Ovary (tissue), 9 donors: Measurements from ENCODE around the gene NCOR1. TPM values are rescaled to one million over a fixed set of nuclear protein-coding genes. Genes with fewer than 3 reads are reported as not detected.

Experiments
- DNase-seq, 5 donors: peaks; one replicate each; pipeline ENCODE4 v3.0.0-alpha.2; 2019 to 2020
- H3K27ac ChIP-seq, 2 donors: fragments of 200-600 bp; one replicate each; pipeline versions ENCODE4 v1.5.1 to v1.8.0; 2019 to 2022
- H3K27me3 ChIP-seq: fragments of 200-600 bp; one replicate; pipeline ENCODE4 v1.8.0; 2022
- H3K36me3 ChIP-seq: fragments of 200-600 bp; sonication (generic); one replicate; pipeline ENCODE4 v1.5.1; 2019
- H3K4me1 ChIP-seq: one replicate; pipeline ENCODE4 v1.8.1; 2013; ENCODE audit warnings: mild to moderate bottlenecking, moderate library complexity; ENCODE audit not compliant: insufficient read depth
- H3K4me3 ChIP-seq: fragments of 200-600 bp; sonication (generic); one replicate; pipeline ENCODE4 v1.5.1; 2017
- H3K9me3 ChIP-seq, 2 donors: fragments of 200-600 bp in 1 of 2; sonication (generic) in 1 of 2; one replicate each; pipeline versions ENCODE4 v1.5.1 to v1.8.1; 2013 to 2019; ENCODE audit warnings: mild to moderate bottlenecking in 1 of 2, moderate library complexity in 1 of 2
- CTCF ChIP-seq, 3 donors: fragments of 450-650 bp in 2 of 3; fragments of 200-600 bp in 1 of 3; IDR thresholded peaks; one replicate each; pipeline versions ENCODE4 v1.5.1 to v1.8.0; 2016 to 2022; ENCODE audit warnings: antibody characterized with exemption in 3 of 3, mild to moderate bottlenecking in 1 of 3
- EP300 ChIP-seq: sonication (generic); formaldehyde crosslinking; IDR thresholded peaks from one replicate; pipeline ENCODE4 v1.6.1; 2017; ENCODE audit warnings: antibody characterized with exemption
- POLR2A ChIP-seq: fragments of 450-650 bp; IDR thresholded peaks from one replicate; pipeline ENCODE4 v1.6.1; 2017; ENCODE audit warnings: antibody characterized with exemption, mild to moderate bottlenecking, moderate library complexity
- whole genome bisulfite sequencing, 3 donors: extraction: QIAGEN DNeasy Blood & Tissue Kit in 1 of 3; methylation state at CpG; one replicate each; pipeline versions ENCODE4 v1.1.5 to v1.1.7; 2013 to 2017; 5-methylcytosine and 5-hydroxymethylcytosine counted together
- intact Hi-C, 4 donors: fragments of 100-400 bp; cut with DNase I; formaldehyde crosslinking; loops; one replicate each; pipeline versions ENCODE4 v1.11.0 to v1.15.1; 2022 to 2023
- polyA plus RNA-seq, 2 donors: library from polyadenylated mRNA; stranded (reverse); fragments of 200-250 nt in 1 of 2; fragments of 350-450 nt in 1 of 2; fragmentation: Illumina TruSeq in 1 of 2; extraction: RNeasy Lipid Tissue Mini Kit (QIAGEN cat#74804) in 1 of 2; gene quantifications; one replicate each; pipeline ENCODE4 v1.2.3, GENCODE V29; 2013 to 2014
- total RNA-seq, 7 donors: library from RNA; depleted of rRNA in 2 of 7; stranded (reverse); fragments of >200 nt in 2 of 7; fragmentation: NEBNext Ultra II Directional in 3 of 7; extraction: Animal tissue kit (Norgen Biotek cat#: 25700) in 3 of 7; gene quantifications; one replicate each; pipeline versions ENCODE4 v1.1.0 to v1.2.4, GENCODE V29; 2016 to 2023
- donor health status: DM: no; HTN: no; CAD: no; lungs with moderate emphysema.
- donor health status: DM: no; HTN: no; CAD: no.
- donor health status: Bipolar disorder and iron deficiency.
- donor health status: DM: yes; HTN: yes; CAD: no.
- donor health status: DM: no; HTN: no; CAD: no.
- donor health status: DM: yes; HTN: yes; CAD: no.

NCOR1 gene
- total and polyA plus RNA-seq, 9 donors: 32.4 to 142 (median 110) TPM

- Histone ChIP-seq H3K9me3 (no peaks in the 10 kb centered on the region), H3K4me3 (no peak overlapping the region), H3K36me3 (no peaks in the 10 kb centered on the region), H3K27me3 (no peaks in the 10 kb centered on the region), H3K4me1 (peaks cover 9% of the 10 kb centered on the region), H3K27ac (no peak overlapping the region)
- TF ChIP-seq POLR2A: no peak
- TF ChIP-seq CTCF (IDR thresholded peaks at IDR 0.05): no peak
- TF ChIP-seq EP300: no peak
- DNase-seq: no peak
- intact Hi-C loops: no loop called here
- 97 to 98% (median 97%) methylated on average over 4 of the region's 4 CpGs for WGBS, 3 donors
Measured at GRCh38 chr17:16108871-16109270, 106.5 kb downstream of the NCOR1 start.

- Histone ChIP-seq H3K27me3 (no peaks in the 10 kb centered on the region), H3K4me1 (peaks cover 9% of the 10 kb centered on the region), H3K27ac (no peak overlapping the region), H3K9me3 (no peaks in the 10 kb centered on the region), H3K36me3 (no peaks in the 10 kb centered on the region), H3K4me3 (no peak overlapping the region)
- no peak for TF ChIP-seq EP300
- no peak for TF ChIP-seq POLR2A
- no peak for TF ChIP-seq CTCF (IDR thresholded peaks at IDR 0.05)
- no peak for DNase-seq
- WGBS, 3 donors: 67 to 82% (median 81%) methylated on average over 1 of the region's 1 CpG
- intact Hi-C loops: no loop called here
Measured at GRCh38 chr17:16108386-16108785, 106.9 kb downstream of the NCOR1 start.

GRCh38 chr17:16107165-16107770, 108.1 kb downstream of the NCOR1 start:
- Histone ChIP-seq H3K27ac (no peak overlapping the region), H3K9me3 (no peaks in the 10 kb centered on the region), H3K4me1 (peaks cover 9% of the 10 kb centered on the region), H3K36me3 (no peaks in the 10 kb centered on the region), H3K4me3 (no peak overlapping the region), H3K27me3 (no peaks in the 10 kb centered on the region)
- WGBS, 3 donors: 61 to 76% (median 76%) methylated on average over 8 of the region's 8 CpGs
- DNase-seq: peak in 1 of 5 donors; percentile 45
- TF ChIP-seq CTCF (IDR thresholded peaks at IDR 0.05) (no peak), EP300 (no peak), POLR2A (no peak)
- intact Hi-C loops: no loop called here

- 5 to 22% (median 7%) methylated on average over 1 of the region's 1 CpG for WGBS, 3 donors
Measured at GRCh38 chr17:16106161-16106891, 109.0 kb downstream of the NCOR1 start.

More at GRCh38 chr17:16106161-16106891, 109.0 kb downstream of the NCOR1 start:
- peak in 2 of 5 donors; percentile 28 to 50 for DNase-seq
- no peaks in the 10 kb centered on the region for H3K9me3 ChIP-seq
- no peak overlapping the region for H3K4me3 ChIP-seq
- H3K4me1 ChIP-seq: peaks cover 9% of the 10 kb centered on the region
- H3K36me3 ChIP-seq: no peaks in the 10 kb centered on the region
- no peaks in the 10 kb centered on the region for H3K27me3 ChIP-seq
- peak overlapping the region; percentile 34 to 53 for H3K27ac ChIP-seq
- TF ChIP-seq CTCF (IDR thresholded peaks at IDR 0.05) (no peak), POLR2A (no peak), EP300 (no peak)
- intact Hi-C loops: no loop called here
